GM12864 (cell line): ENCODE measurements around the gene SDF2.

Experiments
- DNase-seq: peaks from one replicate; pipeline ENCODE4 v3.0.0-alpha.2; 2011; ENCODE audit warnings: low read depth
- H3K4me3 ChIP-seq: 2 replicates; pipeline ENCODE4 v1.5.1; 2011; ENCODE audit warnings: mild to moderate bottlenecking, low read depth, low read length, control low read depth
- TF ChIP-seq, protein P1 (sequence below): IDR thresholded peaks from 2 replicates; pipeline ENCODE4 v1.5.1; 2011; ENCODE audit warnings: low read depth, mild to moderate bottlenecking, moderate library complexity, low read length, control low read depth, inconsistent platforms; ENCODE audit errors: missing control alignments

Gene SDF2

DNA sequence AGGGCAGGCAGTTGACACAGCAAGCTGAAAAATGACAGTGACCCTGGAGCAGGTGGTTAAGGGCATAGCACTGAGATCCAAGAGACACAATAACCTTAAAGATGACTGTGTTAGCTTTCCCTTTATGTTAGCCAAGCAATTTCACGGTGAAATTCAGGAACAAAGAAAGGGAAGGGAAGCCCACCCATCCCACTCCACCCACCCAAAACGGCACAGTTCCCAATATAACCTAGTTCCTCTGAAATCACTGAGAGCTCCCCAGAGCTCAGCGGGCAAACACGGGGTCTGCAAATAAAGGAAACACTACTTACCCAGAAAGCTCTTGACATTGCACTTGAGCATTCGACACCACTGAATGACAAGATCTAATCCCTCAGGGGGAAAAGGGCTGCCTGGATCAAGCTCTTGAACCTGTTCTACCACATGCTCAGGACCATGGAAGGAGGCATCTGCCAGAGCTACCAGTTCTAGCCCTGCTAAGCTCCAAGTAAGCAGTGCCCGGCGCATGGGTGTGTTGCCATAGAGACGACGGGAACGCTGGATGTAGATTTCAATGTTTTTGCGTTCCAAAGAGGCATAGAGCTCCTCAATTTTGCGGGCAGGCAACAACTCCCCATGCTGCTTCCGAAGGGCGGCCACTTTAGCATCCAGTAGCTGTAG lies 27.4 kb downstream of the SDF2 start:
- no peak for DNase-seq

DNA sequence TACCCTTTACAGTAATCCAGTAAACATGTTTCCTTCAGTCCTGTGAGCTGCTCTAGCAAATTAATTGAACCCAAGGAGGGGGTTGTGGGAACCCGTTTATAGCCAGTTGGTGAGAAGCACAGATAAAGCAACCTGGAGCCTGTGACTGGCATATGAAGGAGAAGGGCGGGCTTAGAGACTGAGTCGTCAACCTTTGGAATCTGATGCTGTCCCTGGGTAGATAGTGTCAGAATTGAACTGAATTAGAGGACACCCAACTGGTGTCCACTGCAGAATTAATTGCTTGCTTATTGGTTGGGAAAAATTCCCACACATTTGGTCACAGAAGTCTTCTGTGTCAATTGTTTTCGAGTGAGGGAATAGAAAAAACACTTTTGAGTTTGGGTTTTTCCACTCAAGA lies 34.9 kb downstream of the SDF2 start:
- no peak for DNase-seq
- TF ChIP-seq, protein P1, sequence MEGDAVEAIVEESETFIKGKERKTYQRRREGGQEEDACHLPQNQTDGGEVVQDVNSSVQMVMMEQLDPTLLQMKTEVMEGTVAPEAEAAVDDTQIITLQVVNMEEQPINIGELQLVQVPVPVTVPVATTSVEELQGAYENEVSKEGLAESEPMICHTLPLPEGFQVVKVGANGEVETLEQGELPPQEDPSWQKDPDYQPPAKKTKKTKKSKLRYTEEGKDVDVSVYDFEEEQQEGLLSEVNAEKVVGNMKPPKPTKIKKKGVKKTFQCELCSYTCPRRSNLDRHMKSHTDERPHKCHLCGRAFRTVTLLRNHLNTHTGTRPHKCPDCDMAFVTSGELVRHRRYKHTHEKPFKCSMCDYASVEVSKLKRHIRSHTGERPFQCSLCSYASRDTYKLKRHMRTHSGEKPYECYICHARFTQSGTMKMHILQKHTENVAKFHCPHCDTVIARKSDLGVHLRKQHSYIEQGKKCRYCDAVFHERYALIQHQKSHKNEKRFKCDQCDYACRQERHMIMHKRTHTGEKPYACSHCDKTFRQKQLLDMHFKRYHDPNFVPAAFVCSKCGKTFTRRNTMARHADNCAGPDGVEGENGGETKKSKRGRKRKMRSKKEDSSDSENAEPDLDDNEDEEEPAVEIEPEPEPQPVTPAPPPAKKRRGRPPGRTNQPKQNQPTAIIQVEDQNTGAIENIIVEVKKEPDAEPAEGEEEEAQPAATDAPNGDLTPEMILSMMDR, result no peak

More for the DNA sequence above, 27.4 kb downstream of the SDF2 start:
- TF ChIP-seq, protein P1, result no peak
- no peak overlapping the region for H3K4me3 ChIP-seq

GRCh38 chr17:28624148-28624547 lies 37.6 kb downstream of the SDF2 start:
- no peak overlapping the region for H3K4me3 ChIP-seq
- TF ChIP-seq, protein P1, result no peak
- no peak for DNase-seq

More for the DNA sequence above, 34.9 kb downstream of the SDF2 start:
- no peak overlapping the region for H3K4me3 ChIP-seq

DNA sequence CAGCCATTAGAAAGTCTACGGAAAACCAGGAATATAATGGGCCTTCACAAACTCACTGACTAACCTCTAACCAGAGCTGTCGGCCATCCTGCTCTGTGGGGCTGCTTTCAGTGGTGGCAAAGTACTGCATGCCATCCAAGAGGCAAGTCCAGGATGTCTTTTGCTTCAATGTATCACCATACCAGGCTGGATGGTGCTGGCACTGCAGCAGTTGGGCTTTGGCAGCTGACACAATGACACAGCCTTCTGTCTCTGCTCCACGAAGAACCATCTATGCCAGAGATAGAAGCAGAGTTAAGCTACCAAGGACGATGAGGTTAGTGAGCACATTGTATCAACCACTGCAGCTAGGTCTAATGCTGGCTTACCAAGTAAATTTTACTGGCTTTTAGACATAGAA lies 38.0 kb downstream of the SDF2 start:
- TF ChIP-seq, protein P1, result no peak
- H3K4me3 ChIP-seq, result no peak overlapping the region
- no peak for DNase-seq

GRCh38 chr17:28622186-28622585 lies 39.5 kb downstream of the SDF2 start:
- no peak overlapping the region for H3K4me3 ChIP-seq
- TF ChIP-seq, protein P1, result no peak
- DNase-seq, result no peak

DNA sequence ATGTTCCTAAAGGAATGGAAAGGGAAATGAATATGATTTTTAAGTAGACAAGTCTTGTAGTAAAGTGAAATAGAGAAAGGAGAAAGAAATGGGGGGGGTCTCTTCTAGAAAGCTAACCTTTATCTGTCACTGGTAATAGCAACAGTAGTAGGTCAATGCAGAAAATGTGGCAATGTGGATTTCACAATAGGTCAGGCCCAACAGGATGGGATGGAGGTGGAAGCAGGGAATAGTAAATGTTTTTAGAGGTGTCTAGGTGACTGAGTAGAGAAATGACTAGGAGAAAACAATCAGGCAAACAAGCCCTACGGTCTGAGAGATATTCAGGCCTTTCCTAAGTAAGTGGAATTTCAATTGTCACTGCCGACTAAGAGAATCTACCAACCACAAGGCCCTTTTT lies 41.7 kb downstream of the SDF2 start:
- no peak for DNase-seq
- no peak overlapping the region for H3K4me3 ChIP-seq
- TF ChIP-seq, protein P1, result no peak

- TF ChIP-seq, protein P1, result no peak
- DNase-seq, result no peak
- no peak overlapping the region for H3K4me3 ChIP-seq
These were observed 43.2 kb downstream of the SDF2 start for GRCh38 chr17:28618464-28618863.
